GM23338 (cell line): ENCODE results near the gene APBB3. TPM values are rescaled to one million over a fixed set of nuclear protein-coding genes. Genes with fewer than 3 reads are reported as not detected.

Source experiments
- ATAC-seq: fragments of 200-7000 bp; cut with Tn5 transposase; 3 replicates; pipeline ENCODE4 v1.9.1; 2020
- DNase-seq: peaks from one replicate; pipeline ENCODE4 v3.0.0-alpha.2; 2015; ENCODE audit warnings: low spot score
- H2AFZ ChIP-seq: fragments of 200-600 bp; sonication (generic); 2 replicates; pipeline ENCODE4 v1.8.0; 2016; ENCODE audit warnings: antibody characterized with exemption, mild to moderate bottlenecking, moderate library complexity
- H3F3A ChIP-seq: fragments of 200-600 bp; sonication (generic); replicated peaks from 2 replicates; pipeline ENCODE4 v1.8.0; 2017; ENCODE audit warnings: antibody characterized with exemption, mixed run types, low read depth
- H3K27ac ChIP-seq: fragments of 200-600 bp; sonication (generic); 2 replicates; pipeline ENCODE4 v1.6.1; 2016; ENCODE audit warnings: low read depth
- H3K27me3 ChIP-seq: fragments of 200-600 bp; sonication (generic); 2 replicates; pipeline ENCODE4 v1.8.0; 2016; ENCODE audit warnings: mild to moderate bottlenecking, mixed run types, moderate library complexity; ENCODE audit not compliant: insufficient read depth
- H3K36me3 ChIP-seq: fragments of 200-600 bp; sonication (generic); 2 replicates; pipeline ENCODE4 v1.8.0; 2016; ENCODE audit warnings: mild to moderate bottlenecking; ENCODE audit not compliant: insufficient read depth
- H3K4me1 ChIP-seq: fragments of 200-600 bp; sonication (generic); 2 replicates; pipeline ENCODE4 v1.8.0; 2016; ENCODE audit warnings: mild to moderate bottlenecking, moderate library complexity; ENCODE audit not compliant: insufficient read depth
- H3K4me2 ChIP-seq: fragments of 200-600 bp; sonication (generic); 2 replicates; pipeline ENCODE4 v1.7.1; 2017; ENCODE audit warnings: mixed run types
- H3K4me3 ChIP-seq: fragments of 200-600 bp; sonication (generic); 2 replicates; pipeline ENCODE4 v1.6.1; 2016; ENCODE audit warnings: mixed run types
- H3K79me2 ChIP-seq: fragments of 200-600 bp; sonication (generic); replicated peaks from 2 replicates; pipeline ENCODE4 v1.8.0; 2017; ENCODE audit warnings: mild to moderate bottlenecking; ENCODE audit not compliant: insufficient read depth
- H3K9me2 ChIP-seq: fragments of 200-600 bp; sonication (generic); 2 replicates; pipeline ENCODE4 v1.8.0; 2017; ENCODE audit not compliant: insufficient read depth
- H4K20me1 ChIP-seq: fragments of 200-600 bp; sonication (generic); replicated peaks from 2 replicates; pipeline ENCODE4 v1.8.0; 2017; ENCODE audit warnings: mild to moderate bottlenecking; ENCODE audit not compliant: insufficient read depth
- H3K27ac Mint-ChIP-seq: 2 replicates; pipeline ENCODE4 v1.8.0; 2020; ENCODE audit warnings: inconsistent platforms, mild to moderate bottlenecking, moderate library complexity, mixed read lengths
- H3K27me3 Mint-ChIP-seq: 3 replicates; pipeline ENCODE4 v1.8.0; 2022; ENCODE audit warnings: low read depth, mild to moderate bottlenecking, moderate library complexity, mixed read lengths, inconsistent platforms; ENCODE audit not compliant: insufficient read depth, poor library complexity
- H3K36me3 Mint-ChIP-seq: 3 replicates; pipeline ENCODE4 v1.8.0; 2021; ENCODE audit warnings: low read depth, mild to moderate bottlenecking, inconsistent platforms, moderate library complexity, mixed read lengths
- H3K4me1 Mint-ChIP-seq: 3 replicates; pipeline ENCODE4 v1.8.0; 2020; ENCODE audit warnings: mild to moderate bottlenecking, inconsistent platforms, mixed read lengths
- H3K4me3 Mint-ChIP-seq: 3 replicates; pipeline ENCODE4 v1.8.0; 2021; ENCODE audit warnings: moderate library complexity, mild to moderate bottlenecking, inconsistent platforms, mixed read lengths
- H3K9me3 Mint-ChIP-seq: 3 replicates; pipeline ENCODE4 v1.8.0; 2020; ENCODE audit warnings: moderate library complexity, mild to moderate bottlenecking, inconsistent platforms, mixed read lengths
- CREB1 ChIP-seq: fragments of 250-450 bp; sonication (Bioruptor Pico); IDR thresholded peaks from 2 replicates; pipeline ENCODE4 v1.5.0; 2020; ENCODE audit warnings: low read depth, mild to moderate bottlenecking, moderate library complexity
- EZH2 ChIP-seq: fragments of 200-600 bp; sonication (generic); IDR thresholded peaks from one replicate; pipeline ENCODE4 v1.8.0; 2017; ENCODE audit warnings: antibody characterized with exemption, mild to moderate bottlenecking, low read depth; ENCODE audit not compliant: unreplicated experiment
- EZH2phosphoT487 ChIP-seq: fragments of 200-600 bp; sonication (generic); IDR thresholded peaks from one replicate; pipeline ENCODE4 v1.8.1; 2018; ENCODE audit warnings: antibody characterized with exemption; ENCODE audit not compliant: unreplicated experiment
- JUNB ChIP-seq: IDR thresholded peaks from one replicate; pipeline ENCODE4 v1.6.1; 2016; ENCODE audit warnings: antibody characterized with exemption; ENCODE audit not compliant: unreplicated experiment
- NANOG ChIP-seq: IDR thresholded peaks from 2 replicates; pipeline ENCODE4 v1.6.1; 2016; ENCODE audit warnings: antibody characterized with exemption, borderline replicate concordance
- POLR2AphosphoS5 ChIP-seq: IDR thresholded peaks from 2 replicates; pipeline ENCODE4 v1.6.1; 2016; ENCODE audit warnings: antibody characterized with exemption, low read depth
- STAT1 ChIP-seq: IDR thresholded peaks from one replicate; pipeline ENCODE4 v1.6.1; 2016; ENCODE audit warnings: antibody characterized with exemption; ENCODE audit not compliant: unreplicated experiment
- ZNF114 ChIP-seq: fragments of 250-450 bp; sonication (Bioruptor Pico); IDR thresholded peaks from 2 replicates; pipeline ENCODE4 v1.5.0; 2020; ENCODE audit warnings: mild to moderate bottlenecking, moderate library complexity
- ZNF331 ChIP-seq: fragments of 250-450 bp; sonication (Bioruptor Pico); IDR thresholded peaks from 2 replicates; pipeline ENCODE4 v1.5.0; 2020; ENCODE audit warnings: low read depth, mild to moderate bottlenecking, moderate library complexity
- ZNF462 ChIP-seq: fragments of 250-450 bp; sonication (Bioruptor Pico); IDR thresholded peaks from 2 replicates; pipeline ENCODE4 v1.5.0; 2020; ENCODE audit warnings: mild to moderate bottlenecking, moderate library complexity
- polyA plus RNA-seq: library from polyadenylated mRNA; unstranded; fragments of >200 nt; fragmentation: Nextera tagmentation; extraction: Ambion mirVana; gene quantifications from 2 replicates; pipeline ENCODE4 v1.2.1, GENCODE V29; 2016
- total RNA-seq: library from RNA; depleted of rRNA; stranded (reverse); fragments of >200 nt; shearing (Covaris generic); gene quantifications from 2 replicates; pipeline ENCODE4 v1.2.3, GENCODE V29; 2014
- TF ChIP-seq, protein P1 (sequence below), 2 experiments: fragments of 200-600 bp in 1 of 2; sonication (generic) in 1 of 2; conservative IDR thresholded peaks; 2 replicates each; pipeline versions ENCODE4 v1.5.1 to v1.6.1; 2016 to 2017; ENCODE audit warnings: antibody characterized with exemption in 2 of 2, low read depth in 2 of 2, mild to moderate bottlenecking in 2 of 2, moderate library complexity in 1 of 2
- TF ChIP-seq, protein P2 (sequence below): IDR thresholded peaks from 2 replicates; pipeline ENCODE4 v1.6.1; 2016; ENCODE audit warnings: antibody characterized with exemption
- TF ChIP-seq, protein P3 (sequence below): IDR thresholded peaks from one replicate; pipeline ENCODE4 v1.6.1; 2018; ENCODE audit warnings: antibody characterized with exemption; ENCODE audit not compliant: unreplicated experiment

The APBB3 gene
- total and polyA plus RNA-seq, 2 experiments from 2014 or later, result 9.0 to 15.4 TPM

DNA sequence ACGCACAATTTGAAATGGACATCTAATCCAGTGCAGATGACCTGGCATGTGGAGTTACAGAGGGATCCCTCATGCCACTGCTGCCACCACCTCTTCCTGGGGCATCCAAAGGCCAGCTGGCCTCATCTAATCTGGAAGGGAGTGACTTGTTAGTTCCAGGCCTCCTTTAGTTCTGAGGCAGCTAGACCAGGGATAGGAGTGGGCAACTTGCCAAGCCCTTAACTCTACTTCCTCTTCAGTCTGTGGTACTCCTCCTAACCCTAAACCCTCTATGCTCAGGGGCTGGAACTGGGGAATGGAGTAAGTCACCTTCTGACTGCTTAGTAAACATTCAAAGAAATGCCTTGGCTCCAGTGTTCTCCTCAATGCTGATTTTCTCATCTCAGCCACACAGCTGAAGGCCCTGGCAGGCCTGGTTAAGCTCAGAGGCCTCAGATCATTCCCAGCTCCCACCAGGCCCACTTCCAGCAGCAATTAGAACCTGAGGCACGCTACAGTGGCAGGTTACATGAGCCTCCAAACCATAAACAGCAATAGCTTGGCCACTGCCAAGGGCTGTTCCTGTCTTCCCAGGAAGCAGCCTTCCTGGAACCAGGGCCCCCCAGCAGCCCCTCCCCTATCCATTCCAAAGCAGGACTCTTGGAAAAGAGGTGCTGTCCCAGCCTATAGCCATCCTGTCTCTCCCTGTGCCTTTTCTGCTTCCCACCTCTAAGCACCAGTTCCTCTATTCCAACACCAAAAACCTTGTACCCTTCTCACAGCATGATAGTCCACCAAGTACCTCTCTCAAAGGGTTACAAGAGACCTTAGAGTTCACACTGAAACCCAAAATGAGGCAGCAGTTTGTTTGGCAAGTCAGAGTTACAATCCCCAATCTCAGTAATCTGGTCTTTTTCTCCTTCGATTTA lies 14.9 kb downstream of the APBB3 start:
- H2AFZ ChIP-seq, result no peak overlapping the region
- Mint-ChIP-seq H3K4me3 (peak overlapping the region; percentile 88; the same call in 2 of the 3 replicates), H3K36me3 (peaks cover 48% of the 10 kb centered on the region), H3K9me3 (no peaks in the 10 kb centered on the region), H3K27me3 (peaks cover 17% of the 10 kb centered on the region), H3K27ac (peak overlapping the region; percentile 66), H3K4me1 (peaks cover 24% of the 10 kb centered on the region)
- H3K4me1 ChIP-seq, result peaks cover 26% of the 10 kb centered on the region
- H3K36me3 ChIP-seq, result peaks cover 27% of the 10 kb centered on the region; the same call in 1 of the 2 replicates
- H3F3A ChIP-seq, result peaks cover 17% of the 10 kb centered on the region
- ATAC-seq (no peak), DNase-seq (no peak)
- peaks cover 5% of the 10 kb centered on the region; the same call in 1 of the 2 replicates for H4K20me1 ChIP-seq
- peak overlapping the region; percentile 96; the same call in 1 of the 2 replicates for H3K4me2 ChIP-seq
- H3K79me2 ChIP-seq, result peaks cover 28% of the 10 kb centered on the region
- H3K9me2 ChIP-seq, result no peaks in the 10 kb centered on the region
- H3K4me3 ChIP-seq, result no peak overlapping the region
- H3K27ac ChIP-seq, result no peak overlapping the region
- TF ChIP-seq POLR2AphosphoS5, result no peak; the same call in 1 of the 2 replicates
- TF ChIP-seq, protein P1, sequence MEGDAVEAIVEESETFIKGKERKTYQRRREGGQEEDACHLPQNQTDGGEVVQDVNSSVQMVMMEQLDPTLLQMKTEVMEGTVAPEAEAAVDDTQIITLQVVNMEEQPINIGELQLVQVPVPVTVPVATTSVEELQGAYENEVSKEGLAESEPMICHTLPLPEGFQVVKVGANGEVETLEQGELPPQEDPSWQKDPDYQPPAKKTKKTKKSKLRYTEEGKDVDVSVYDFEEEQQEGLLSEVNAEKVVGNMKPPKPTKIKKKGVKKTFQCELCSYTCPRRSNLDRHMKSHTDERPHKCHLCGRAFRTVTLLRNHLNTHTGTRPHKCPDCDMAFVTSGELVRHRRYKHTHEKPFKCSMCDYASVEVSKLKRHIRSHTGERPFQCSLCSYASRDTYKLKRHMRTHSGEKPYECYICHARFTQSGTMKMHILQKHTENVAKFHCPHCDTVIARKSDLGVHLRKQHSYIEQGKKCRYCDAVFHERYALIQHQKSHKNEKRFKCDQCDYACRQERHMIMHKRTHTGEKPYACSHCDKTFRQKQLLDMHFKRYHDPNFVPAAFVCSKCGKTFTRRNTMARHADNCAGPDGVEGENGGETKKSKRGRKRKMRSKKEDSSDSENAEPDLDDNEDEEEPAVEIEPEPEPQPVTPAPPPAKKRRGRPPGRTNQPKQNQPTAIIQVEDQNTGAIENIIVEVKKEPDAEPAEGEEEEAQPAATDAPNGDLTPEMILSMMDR (conservative IDR thresholded peaks at IDR 0.05; ENCODE audit: low read depth in 2 of 2), result no peak
- TF ChIP-seq NANOG, result no peak
- TF ChIP-seq ZNF114 (CRISPR knock-in tag), result no peak
- TF ChIP-seq CREB1, result no peak
- no peak for TF ChIP-seq EZH2
- no peak for TF ChIP-seq ZNF462 (CRISPR knock-in tag)
- no peak for TF ChIP-seq EZH2phosphoT487
- TF ChIP-seq, protein P2, sequence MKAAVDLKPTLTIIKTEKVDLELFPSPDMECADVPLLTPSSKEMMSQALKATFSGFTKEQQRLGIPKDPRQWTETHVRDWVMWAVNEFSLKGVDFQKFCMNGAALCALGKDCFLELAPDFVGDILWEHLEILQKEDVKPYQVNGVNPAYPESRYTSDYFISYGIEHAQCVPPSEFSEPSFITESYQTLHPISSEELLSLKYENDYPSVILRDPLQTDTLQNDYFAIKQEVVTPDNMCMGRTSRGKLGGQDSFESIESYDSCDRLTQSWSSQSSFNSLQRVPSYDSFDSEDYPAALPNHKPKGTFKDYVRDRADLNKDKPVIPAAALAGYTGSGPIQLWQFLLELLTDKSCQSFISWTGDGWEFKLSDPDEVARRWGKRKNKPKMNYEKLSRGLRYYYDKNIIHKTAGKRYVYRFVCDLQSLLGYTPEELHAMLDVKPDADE, result no peak
- no peak for TF ChIP-seq ZNF331 (CRISPR knock-in tag)
- TF ChIP-seq, protein P3, sequence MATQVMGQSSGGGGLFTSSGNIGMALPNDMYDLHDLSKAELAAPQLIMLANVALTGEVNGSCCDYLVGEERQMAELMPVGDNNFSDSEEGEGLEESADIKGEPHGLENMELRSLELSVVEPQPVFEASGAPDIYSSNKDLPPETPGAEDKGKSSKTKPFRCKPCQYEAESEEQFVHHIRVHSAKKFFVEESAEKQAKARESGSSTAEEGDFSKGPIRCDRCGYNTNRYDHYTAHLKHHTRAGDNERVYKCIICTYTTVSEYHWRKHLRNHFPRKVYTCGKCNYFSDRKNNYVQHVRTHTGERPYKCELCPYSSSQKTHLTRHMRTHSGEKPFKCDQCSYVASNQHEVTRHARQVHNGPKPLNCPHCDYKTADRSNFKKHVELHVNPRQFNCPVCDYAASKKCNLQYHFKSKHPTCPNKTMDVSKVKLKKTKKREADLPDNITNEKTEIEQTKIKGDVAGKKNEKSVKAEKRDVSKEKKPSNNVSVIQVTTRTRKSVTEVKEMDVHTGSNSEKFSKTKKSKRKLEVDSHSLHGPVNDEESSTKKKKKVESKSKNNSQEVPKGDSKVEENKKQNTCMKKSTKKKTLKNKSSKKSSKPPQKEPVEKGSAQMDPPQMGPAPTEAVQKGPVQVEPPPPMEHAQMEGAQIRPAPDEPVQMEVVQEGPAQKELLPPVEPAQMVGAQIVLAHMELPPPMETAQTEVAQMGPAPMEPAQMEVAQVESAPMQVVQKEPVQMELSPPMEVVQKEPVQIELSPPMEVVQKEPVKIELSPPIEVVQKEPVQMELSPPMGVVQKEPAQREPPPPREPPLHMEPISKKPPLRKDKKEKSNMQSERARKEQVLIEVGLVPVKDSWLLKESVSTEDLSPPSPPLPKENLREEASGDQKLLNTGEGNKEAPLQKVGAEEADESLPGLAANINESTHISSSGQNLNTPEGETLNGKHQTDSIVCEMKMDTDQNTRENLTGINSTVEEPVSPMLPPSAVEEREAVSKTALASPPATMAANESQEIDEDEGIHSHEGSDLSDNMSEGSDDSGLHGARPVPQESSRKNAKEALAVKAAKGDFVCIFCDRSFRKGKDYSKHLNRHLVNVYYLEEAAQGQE, result no peak
- TF ChIP-seq STAT1, result no peak
- TF ChIP-seq JUNB, result no peak
- H3K27me3 ChIP-seq, result no peaks in the 10 kb centered on the region
